ENCODE results near the gene GSK3B. TPM values are rescaled to one million over a fixed set of nuclear protein-coding genes. Genes with fewer than 3 reads are reported as not detected.

The GSK3B gene
- total and polyA plus RNA-seq, 8 donors, result 4.4 to 20.7 (median 11.2) TPM

GRCh38 chr3:119800844-119801243 is 293.4 kb downstream of the GSK3B start:
- TF ChIP-seq CTCF (IDR thresholded peaks at IDR 0.05), result no peak
- no peak overlapping the region for H3K27ac ChIP-seq
- FAIRE-seq (no peak), ATAC-seq (no peak), DNase-seq (no peak)
- intact Hi-C loops (cut with DNase I), result no loop called here
- no peaks in the 10 kb centered on the region for H3K4me1 ChIP-seq
- H3K36me3 ChIP-seq, result no peaks in the 10 kb centered on the region
- no peaks in the 10 kb centered on the region for H3K27me3 ChIP-seq
- 50 to 60% methylated on average over 4 of the region's 4 CpGs for WGBS, 2 donors
- H3K4me3 ChIP-seq, result no peak overlapping the region
- no peaks in the 10 kb centered on the region for H3K9me3 ChIP-seq

GRCh38 chr3:119796785-119797184 is 297.5 kb downstream of the GSK3B start:
- WGBS, 2 donors, result 79 to 88% methylated on average over 2 of the region's 2 CpGs
- intact Hi-C loops (cut with DNase I), result no loop called here
- no peak for ATAC-seq
- no peak for DNase-seq
- no peaks in the 10 kb centered on the region for H3K36me3 ChIP-seq
- no peak for FAIRE-seq
- TF ChIP-seq CTCF (IDR thresholded peaks at IDR 0.05), result no peak
- H3K4me1 ChIP-seq, result no peaks in the 10 kb centered on the region
- H3K4me3 ChIP-seq, result no peak overlapping the region
- no peak overlapping the region for H3K27ac ChIP-seq
- H3K27me3 ChIP-seq, result no peaks in the 10 kb centered on the region
- H3K9me3 ChIP-seq, result no peaks in the 10 kb centered on the region

GRCh38 chr3:119796368-119796767 is 297.9 kb downstream of the GSK3B start:
- no peaks in the 10 kb centered on the region for H3K27me3 ChIP-seq
- 100% methylated on average over 2 of the region's 2 CpGs for WGBS, 2 donors
- intact Hi-C loops (cut with DNase I), result no loop called here
- DNase-seq (no peak), FAIRE-seq (no peak), ATAC-seq (no peak)
- no peaks in the 10 kb centered on the region for H3K4me1 ChIP-seq
- no peak for TF ChIP-seq CTCF (IDR thresholded peaks at IDR 0.05)
- no peaks in the 10 kb centered on the region for H3K9me3 ChIP-seq
- H3K27ac ChIP-seq, result no peak overlapping the region
- no peak overlapping the region for H3K4me3 ChIP-seq
- H3K36me3 ChIP-seq, result no peaks in the 10 kb centered on the region

GRCh38 chr3:119795849-119796248 is 298.4 kb downstream of the GSK3B start:
- intact Hi-C loops (cut with DNase I), result no loop called here
- 67 to 69% methylated on average over 3 of the region's 3 CpGs for WGBS, 2 donors

More at GRCh38 chr3:119795849-119796248, 298.4 kb downstream of the GSK3B start:
- Histone ChIP-seq H3K4me3 (no peak overlapping the region), H3K9me3 (no peaks in the 10 kb centered on the region), H3K27ac (no peak overlapping the region), H3K27me3 (no peaks in the 10 kb centered on the region), H3K36me3 (no peaks in the 10 kb centered on the region), H3K4me1 (no peaks in the 10 kb centered on the region)
- ATAC-seq (no peak), FAIRE-seq (no peak), DNase-seq (no peak)
- TF ChIP-seq CTCF (IDR thresholded peaks at IDR 0.05), result no peak

All from pancreas (tissue), 10 donors.